ENCODE measurements around the gene P2RX3.

Gene P2RX3

GRCh38 chr11:57421805-57422204 is 83.7 kb downstream of the P2RX3 start:
- Histone ChIP-seq H3K4me1 (ENCODE audit: control insufficient read depth in 1 of 2, insufficient read depth in 2 of 2, low read length in 2 of 2) (peaks cover 8 to 17% of the 10 kb centered on the region in 2 donors), H3K9me3 (ENCODE audit: control insufficient read depth in 1 of 2, low read length in 2 of 2) (no peaks in the 10 kb centered on the region), H3K4me3 (ENCODE audit: low read depth in 1 of 2, low read length in 2 of 2) (no peak overlapping the region), H3K27ac (ENCODE audit: low read length) (no peak overlapping the region), H3K36me3 (ENCODE audit: control insufficient read depth in 1 of 2, insufficient read depth in 2 of 2, low read length in 2 of 2) (peaks cover 15 to 26% of the 10 kb centered on the region in 2 donors), H3K27me3 (ENCODE audit: low read depth, low read length) (no peaks in the 10 kb centered on the region)
